ENCODE results near the gene BEGAIN. TPM values are rescaled to one million over a fixed set of nuclear protein-coding genes. Genes with fewer than 3 reads are reported as not detected.

The BEGAIN gene
- total and polyA plus RNA-seq, 7 experiments from 2014 or later: 0.38 to 2.4 (median 1.5) TPM

DNA sequence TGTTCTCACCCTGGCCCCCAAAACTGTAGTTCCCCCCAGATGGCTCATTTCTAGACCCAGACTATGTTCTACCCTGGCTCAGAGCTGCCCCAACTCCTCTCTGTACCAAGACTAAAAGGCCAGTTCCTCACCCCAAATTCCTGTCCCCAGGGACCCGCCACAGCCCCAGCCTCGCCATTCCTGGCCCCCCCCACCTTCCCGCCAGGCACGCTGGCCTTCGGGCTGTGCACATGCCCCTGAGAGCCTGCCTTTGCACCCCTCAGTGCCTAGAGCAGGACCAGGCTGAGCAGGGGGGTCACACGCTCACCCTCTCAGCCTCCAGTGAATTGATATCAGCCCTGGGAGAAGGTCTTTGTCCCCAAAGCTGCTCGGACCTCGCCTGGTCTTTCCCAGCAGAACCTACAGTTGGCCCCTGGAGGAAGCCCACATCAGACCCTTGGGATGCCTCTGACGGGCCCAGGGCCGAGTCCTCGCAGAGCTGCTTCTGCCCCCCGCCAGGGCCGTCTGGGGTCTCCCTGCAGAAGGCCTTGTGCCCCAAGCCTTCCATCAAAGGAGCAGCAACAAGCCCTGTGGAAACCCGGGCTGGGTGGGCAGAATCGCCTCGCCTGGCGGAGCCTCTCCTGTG lies 32.4 kb downstream of the BEGAIN start:
- Histone ChIP-seq H3K27me3 (ENCODE audit: control insufficient read depth in 2 of 2, insufficient read depth in 2 of 2, low read length in 2 of 2) (no peaks in the 10 kb centered on the region), H3K36me3 (ENCODE audit: control insufficient read depth in 2 of 3, insufficient read depth in 3 of 3, low read length in 3 of 3) (no peaks in the 10 kb centered on the region), H3K4me3 (ENCODE audit: low read length) (no peak overlapping the region), H3K4me1 (ENCODE audit: control insufficient read depth in 2 of 2, insufficient read depth in 2 of 2, low read length in 2 of 2) (no peaks in the 10 kb centered on the region), H3K9me3 (ENCODE audit: control insufficient read depth in 2 of 3, low read length in 3 of 3) (no peaks in the 10 kb centered on the region), H3K27ac (ENCODE audit: low read depth, low read length) (no peak overlapping the region)
- Mint-ChIP-seq H3K4me1 (peaks cover 0 to 14% (median 5%) of the 10 kb centered on the region in 7 donors), H3K9me3 (peaks cover 0 to 2% (median 0%) of the 10 kb centered on the region in 11 donors), H3K4me3 (peak overlapping the region in 1 of 10 donors; percentile 43), H3K27me3 (peaks cover 0 to 15% (median 0%) of the 10 kb centered on the region in 5 donors), H3K36me3 (no peaks in the 10 kb centered on the region), H3K27ac (no peak overlapping the region)
- DNase-seq (no peak), ATAC-seq (no peak)
- ChIA-PET CTCF (no interaction called here), POLR2A (no interaction called here)
- intact Hi-C loops (cut with micrococcal nuclease): no loop called here

DNA sequence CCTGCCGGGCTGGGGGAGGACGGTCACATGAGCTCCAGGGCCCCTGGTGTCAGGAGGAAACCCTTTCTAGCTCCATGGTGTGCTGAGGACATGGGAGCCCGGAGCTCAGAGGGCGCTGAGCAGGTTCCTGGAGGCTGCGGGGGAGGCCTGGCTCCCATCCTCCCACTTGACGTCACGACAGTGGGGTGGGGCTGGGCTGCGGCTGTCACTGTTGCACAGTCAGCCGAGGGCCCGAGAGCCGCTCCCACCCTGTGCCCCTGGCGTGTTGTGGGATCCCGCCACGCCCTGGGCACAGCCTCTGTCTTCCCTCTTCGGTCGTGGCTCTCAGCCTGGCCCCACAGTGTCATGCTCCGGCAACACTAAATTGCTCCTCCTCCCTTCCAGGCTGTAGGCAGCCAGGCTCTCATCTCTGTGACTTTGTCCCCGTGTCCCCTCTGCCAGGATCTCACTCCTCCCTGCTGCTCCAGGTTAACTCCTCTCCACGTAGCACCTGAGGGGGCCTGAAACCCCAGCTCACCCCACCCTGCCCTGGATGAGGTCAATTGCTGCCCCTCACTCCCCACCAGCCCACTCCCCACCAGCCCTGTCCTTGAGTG lies 33.0 kb downstream of the BEGAIN start:
- intact Hi-C loops (cut with micrococcal nuclease): no loop called here
- CTCF ChIA-PET: no interaction called here
- H3K9me3 Mint-ChIP-seq: peaks cover 0 to 2% (median 0%) of the 10 kb centered on the region in 11 donors
- Histone ChIP-seq H3K36me3 (ENCODE audit: control insufficient read depth in 2 of 3, insufficient read depth in 3 of 3, low read length in 3 of 3) (no peaks in the 10 kb centered on the region), H3K4me3 (ENCODE audit: low read length) (no peak overlapping the region), H3K27ac (ENCODE audit: low read depth, low read length) (no peak overlapping the region), H3K4me1 (ENCODE audit: control insufficient read depth in 2 of 2, insufficient read depth in 2 of 2, low read length in 2 of 2) (no peaks in the 10 kb centered on the region), H3K9me3 (ENCODE audit: control insufficient read depth in 2 of 3, low read length in 3 of 3) (no peaks in the 10 kb centered on the region), H3K27me3 (ENCODE audit: control insufficient read depth in 2 of 2, insufficient read depth in 2 of 2, low read length in 2 of 2) (no peaks in the 10 kb centered on the region)
- peaks cover 0 to 15% (median 0%) of the 10 kb centered on the region in 5 donors for H3K27me3 Mint-ChIP-seq
- POLR2A ChIA-PET: no interaction called here
- ATAC-seq: peak; percentile 79
- DNase-seq: peak in 2 of 9 donors; percentile 29 to 34
- peaks cover 0 to 19% (median 7%) of the 10 kb centered on the region in 7 donors for H3K4me1 Mint-ChIP-seq
- H3K36me3 Mint-ChIP-seq: no peaks in the 10 kb centered on the region
- peak overlapping the region in 1 of 10 donors; percentile 36 for H3K4me3 Mint-ChIP-seq
- peak overlapping the region in 1 of 9 donors; percentile 55 for H3K27ac Mint-ChIP-seq

DNA sequence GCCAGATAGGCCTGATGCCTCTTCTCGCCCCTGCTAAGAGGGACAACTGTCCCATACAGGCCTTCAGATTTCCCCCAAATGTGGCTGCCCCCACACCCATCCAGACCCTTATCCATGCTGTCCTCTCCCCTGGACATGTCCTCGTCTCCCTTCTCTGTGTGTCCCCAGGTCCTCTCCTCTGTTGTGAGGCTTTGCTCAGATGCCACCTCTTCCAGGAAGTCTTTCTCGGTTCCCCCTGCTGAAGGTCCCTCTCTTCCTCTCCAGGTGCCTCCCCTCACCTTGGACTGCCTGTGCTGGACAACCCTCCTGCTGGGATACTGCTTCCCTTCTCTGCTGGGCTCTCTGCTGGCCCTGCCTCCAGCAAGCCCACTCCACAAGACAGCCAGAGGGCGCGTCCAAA lies 33.7 kb downstream of the BEGAIN start:
- H3K4me1 ChIP-seq (ENCODE audit: control insufficient read depth in 2 of 2, insufficient read depth in 2 of 2, low read length in 2 of 2): peaks cover 3 to 5% of the 10 kb centered on the region in 2 donors
- Mint-ChIP-seq H3K27me3 (peaks cover 0 to 13% (median 0%) of the 10 kb centered on the region in 5 donors), H3K4me3 (peak overlapping the region in 1 of 10 donors; percentile 16), H3K9me3 (peaks cover 0 to 2% (median 0%) of the 10 kb centered on the region in 11 donors), H3K36me3 (no peaks in the 10 kb centered on the region), H3K27ac (peak overlapping the region in 1 of 9 donors; percentile 80), H3K4me1 (peaks cover 0 to 18% (median 8%) of the 10 kb centered on the region in 7 donors)
- POLR2A ChIA-PET: no interaction called here
- no peaks in the 10 kb centered on the region for H3K36me3 ChIP-seq (ENCODE audit: control insufficient read depth in 2 of 3, insufficient read depth in 3 of 3, low read length in 3 of 3)
- no peak overlapping the region for H3K4me3 ChIP-seq (ENCODE audit: low read length)
- H3K9me3 ChIP-seq (ENCODE audit: control insufficient read depth in 2 of 3, low read length in 3 of 3): no peaks in the 10 kb centered on the region
- DNase-seq (no peak), ATAC-seq (no peak)
- CTCF ChIA-PET: no interaction called here
- no peak overlapping the region for H3K27ac ChIP-seq (ENCODE audit: low read depth, low read length)
- intact Hi-C loops (cut with micrococcal nuclease): no loop called here
- H3K27me3 ChIP-seq (ENCODE audit: control insufficient read depth in 2 of 2, insufficient read depth in 2 of 2, low read length in 2 of 2): no peaks in the 10 kb centered on the region

DNA sequence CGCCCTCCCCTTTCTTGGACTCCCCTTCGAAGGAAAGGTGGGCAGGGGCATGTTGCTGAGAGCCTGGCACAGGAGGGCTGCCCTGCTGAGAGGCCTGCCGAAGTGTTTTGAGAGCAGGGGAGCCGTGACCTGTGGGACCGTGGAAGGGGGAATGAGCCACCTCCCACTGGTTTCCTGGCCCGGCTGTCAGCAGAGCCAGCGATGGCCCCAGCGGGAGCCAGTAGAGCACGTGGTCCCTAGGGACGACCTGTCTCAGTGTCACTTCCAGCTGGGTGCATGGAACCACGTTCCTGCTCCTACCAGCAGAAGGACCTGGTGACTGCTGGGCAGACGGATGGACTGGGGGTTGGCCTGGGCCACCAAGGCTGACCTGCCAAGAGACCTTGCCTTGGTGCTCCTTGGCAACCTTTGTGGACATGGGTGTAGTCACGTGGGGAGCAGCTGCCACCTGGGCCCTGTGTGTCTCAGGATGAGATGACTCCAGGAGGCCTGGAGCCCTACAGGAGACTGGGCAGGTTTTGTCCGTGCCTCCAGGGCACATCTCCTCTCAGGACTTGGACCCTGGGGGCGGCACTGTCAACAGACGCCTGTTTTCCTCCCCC lies 34.6 kb downstream of the BEGAIN start:
- Histone ChIP-seq H3K4me1 (ENCODE audit: control insufficient read depth in 2 of 2, insufficient read depth in 2 of 2, low read length in 2 of 2) (peaks cover 11 to 14% of the 10 kb centered on the region in 2 donors), H3K27me3 (ENCODE audit: control insufficient read depth in 2 of 2, insufficient read depth in 2 of 2, low read length in 2 of 2) (no peaks in the 10 kb centered on the region), H3K27ac (ENCODE audit: low read depth, low read length) (no peak overlapping the region), H3K36me3 (ENCODE audit: control insufficient read depth in 2 of 3, insufficient read depth in 3 of 3, low read length in 3 of 3) (no peaks in the 10 kb centered on the region), H3K4me3 (ENCODE audit: low read length) (no peak overlapping the region), H3K9me3 (ENCODE audit: control insufficient read depth in 2 of 3, low read length in 3 of 3) (no peaks in the 10 kb centered on the region)
- DNase-seq: no peak
- H3K4me3 Mint-ChIP-seq: no peak overlapping the region
- CTCF ChIA-PET: no interaction called here
- peaks cover 7 to 20% (median 10%) of the 10 kb centered on the region in 7 donors for H3K4me1 Mint-ChIP-seq
- peaks cover 0 to 2% (median 0%) of the 10 kb centered on the region in 11 donors for H3K9me3 Mint-ChIP-seq
- H3K27me3 Mint-ChIP-seq: peaks cover 0 to 6% (median 0%) of the 10 kb centered on the region in 5 donors
- H3K36me3 Mint-ChIP-seq: no peaks in the 10 kb centered on the region
- ATAC-seq: no peak
- POLR2A ChIA-PET: no interaction called here
- H3K27ac Mint-ChIP-seq: peak overlapping the region in 1 of 9 donors; percentile 19
- intact Hi-C loops (cut with micrococcal nuclease): no loop called here

DNA sequence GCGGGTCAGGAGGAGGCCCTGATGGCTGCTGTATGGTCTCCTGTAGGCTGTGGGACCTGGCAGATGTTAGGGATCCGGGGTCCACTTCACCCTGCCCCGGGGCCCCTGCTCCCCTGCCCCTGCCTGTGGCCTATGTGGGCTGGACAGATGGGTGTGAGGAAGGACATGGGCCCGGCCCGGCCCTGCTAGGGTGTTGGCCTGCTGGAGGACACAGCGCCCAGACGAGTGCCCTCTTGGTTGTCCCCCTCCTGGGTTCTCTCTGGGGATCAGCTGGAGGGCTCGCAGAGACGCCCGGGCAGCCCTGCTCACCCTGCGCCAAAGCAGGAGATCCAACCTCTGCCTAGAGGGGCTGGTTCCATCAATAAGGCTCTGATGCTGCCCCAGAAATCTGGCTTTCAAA lies 36.2 kb downstream of the BEGAIN start:
- intact Hi-C loops (cut with micrococcal nuclease): no loop called here
- Mint-ChIP-seq H3K4me3 (no peak overlapping the region), H3K36me3 (no peaks in the 10 kb centered on the region), H3K9me3 (peaks cover 0 to 2% (median 0%) of the 10 kb centered on the region in 11 donors), H3K27ac (no peak overlapping the region), H3K27me3 (peaks cover 0 to 4% (median 0%) of the 10 kb centered on the region in 5 donors), H3K4me1 (peaks cover 9 to 34% (median 23%) of the 10 kb centered on the region in 7 donors)
- no peak for DNase-seq
- Histone ChIP-seq H3K4me1 (ENCODE audit: control insufficient read depth in 2 of 2, insufficient read depth in 2 of 2, low read length in 2 of 2) (peaks cover 21 to 24% of the 10 kb centered on the region in 2 donors), H3K27me3 (ENCODE audit: control insufficient read depth in 2 of 2, insufficient read depth in 2 of 2, low read length in 2 of 2) (no peaks in the 10 kb centered on the region), H3K36me3 (ENCODE audit: control insufficient read depth in 2 of 3, insufficient read depth in 3 of 3, low read length in 3 of 3) (no peaks in the 10 kb centered on the region), H3K27ac (ENCODE audit: low read depth, low read length) (no peak overlapping the region), H3K9me3 (ENCODE audit: control insufficient read depth in 2 of 3, low read length in 3 of 3) (no peaks in the 10 kb centered on the region), H3K4me3 (ENCODE audit: low read length) (no peak overlapping the region)
- POLR2A ChIA-PET: no interaction called here
- no peak for ATAC-seq
- CTCF ChIA-PET: no interaction called here

DNA sequence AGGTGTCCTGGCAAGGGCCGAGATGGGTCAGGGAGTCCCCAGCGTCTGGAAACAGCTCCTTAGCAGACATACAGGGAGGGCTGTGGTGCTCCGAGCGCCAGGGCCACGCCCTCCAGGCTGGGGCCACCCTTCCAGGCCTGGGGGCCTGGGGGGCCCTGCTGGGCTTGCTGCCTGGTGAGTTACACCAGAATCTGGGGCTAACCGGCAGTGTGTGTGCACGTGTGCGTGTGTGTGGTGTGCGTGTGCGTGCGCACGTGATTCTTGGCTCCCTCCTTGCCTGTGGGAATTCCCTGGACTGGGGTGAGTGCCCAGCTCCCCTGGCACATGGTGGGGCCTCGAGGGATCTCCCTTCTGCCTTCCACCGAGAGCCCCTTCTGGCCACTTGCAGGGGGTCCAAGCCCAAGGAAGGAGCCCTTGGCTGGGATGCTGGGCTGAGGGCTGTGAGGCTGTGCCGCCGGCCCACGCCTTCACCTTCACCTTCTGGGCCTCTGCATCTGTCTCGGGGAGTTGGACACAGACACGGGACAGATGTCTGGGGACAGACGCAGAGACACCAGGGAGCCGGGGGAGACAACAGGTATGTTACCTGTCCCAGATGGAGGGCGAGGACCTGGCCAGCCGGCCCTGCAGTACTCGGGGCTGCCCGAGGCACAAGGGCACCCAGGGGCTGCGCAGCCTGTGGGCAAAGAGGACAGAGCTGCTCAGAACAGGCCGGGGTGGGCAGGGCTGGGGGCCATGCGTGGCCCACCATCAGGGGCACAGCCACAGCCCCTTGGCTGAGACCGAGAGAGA lies 37.2 kb downstream of the BEGAIN start:
- H3K9me3 ChIP-seq (ENCODE audit: control insufficient read depth in 2 of 3, low read length in 3 of 3): no peaks in the 10 kb centered on the region
- H3K27me3 Mint-ChIP-seq: peaks cover 0 to 4% (median 0%) of the 10 kb centered on the region in 5 donors
- no peak overlapping the region for H3K27ac Mint-ChIP-seq
- ChIA-PET POLR2A (no interaction called here), CTCF (no interaction called here)
- peaks cover 9 to 38% (median 21%) of the 10 kb centered on the region in 7 donors for H3K4me1 Mint-ChIP-seq
- no peak overlapping the region for H3K4me3 ChIP-seq (ENCODE audit: low read length)
- no peaks in the 10 kb centered on the region for H3K27me3 ChIP-seq (ENCODE audit: control insufficient read depth in 2 of 2, insufficient read depth in 2 of 2, low read length in 2 of 2)
- H3K4me3 Mint-ChIP-seq: no peak overlapping the region
- H3K9me3 Mint-ChIP-seq: peaks cover 0 to 2% (median 0%) of the 10 kb centered on the region in 11 donors
- H3K4me1 ChIP-seq (ENCODE audit: control insufficient read depth in 2 of 2, insufficient read depth in 2 of 2, low read length in 2 of 2): peaks cover 27 to 28% of the 10 kb centered on the region in 2 donors
- H3K36me3 Mint-ChIP-seq: no peaks in the 10 kb centered on the region
- no peak overlapping the region for H3K27ac ChIP-seq (ENCODE audit: low read depth, low read length)
- ATAC-seq: no peak
- DNase-seq: no peak
- no peaks in the 10 kb centered on the region for H3K36me3 ChIP-seq (ENCODE audit: control insufficient read depth in 2 of 3, insufficient read depth in 3 of 3, low read length in 3 of 3)
- intact Hi-C loops (cut with micrococcal nuclease): loop anchor here (5.0 to 10.0 kb wide), 4 partner anchors 173 to 945 kb away; partner anchors contain the start of genes CCDC85C (in 1 of the 2), SLC25A29 (in 1 of the 2) and WDR25 (in 1 of the 2)

Data from naive thymus-derived CD4-positive, alpha-beta T cell (primary cell).